Measurements from ENCODE around the gene RAB37.

The RAB37 gene

DNA sequence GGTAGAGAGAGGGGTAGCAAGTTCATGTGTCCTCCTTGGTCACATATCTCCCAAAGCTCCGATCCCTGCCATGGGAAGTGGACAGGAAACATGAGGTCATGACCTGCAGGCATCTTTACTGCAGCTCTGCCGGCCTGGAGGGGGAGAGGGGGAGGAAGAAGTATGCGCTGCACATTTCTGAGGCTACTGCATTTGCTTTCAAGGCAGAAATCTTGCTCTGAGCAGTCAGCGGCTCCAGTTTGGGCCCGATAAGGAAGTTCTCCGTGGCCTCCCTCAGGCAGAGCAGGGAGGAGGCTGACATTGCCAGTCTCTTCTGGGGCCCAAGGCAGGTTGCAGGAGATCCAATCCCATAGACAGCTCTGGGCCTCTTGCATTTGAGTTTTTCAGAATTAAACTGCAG, 9.9 kb downstream of the RAB37 start:
- DNase-seq: no peak

DNA sequence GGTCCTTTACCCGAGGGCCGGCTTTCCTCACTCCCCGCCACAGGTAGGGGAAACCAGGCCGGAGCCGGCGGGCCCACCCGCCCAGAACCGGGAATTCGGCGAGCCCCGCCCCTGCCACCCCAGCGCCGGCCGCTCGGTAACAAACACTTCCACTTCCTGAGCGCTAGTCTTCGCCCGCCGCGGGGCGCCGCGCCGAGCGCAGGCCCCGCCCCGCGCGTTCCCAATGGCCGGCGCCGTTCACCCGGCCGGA, 11.1 kb downstream of the RAB37 start:
- DNase-seq: no peak

DNA sequence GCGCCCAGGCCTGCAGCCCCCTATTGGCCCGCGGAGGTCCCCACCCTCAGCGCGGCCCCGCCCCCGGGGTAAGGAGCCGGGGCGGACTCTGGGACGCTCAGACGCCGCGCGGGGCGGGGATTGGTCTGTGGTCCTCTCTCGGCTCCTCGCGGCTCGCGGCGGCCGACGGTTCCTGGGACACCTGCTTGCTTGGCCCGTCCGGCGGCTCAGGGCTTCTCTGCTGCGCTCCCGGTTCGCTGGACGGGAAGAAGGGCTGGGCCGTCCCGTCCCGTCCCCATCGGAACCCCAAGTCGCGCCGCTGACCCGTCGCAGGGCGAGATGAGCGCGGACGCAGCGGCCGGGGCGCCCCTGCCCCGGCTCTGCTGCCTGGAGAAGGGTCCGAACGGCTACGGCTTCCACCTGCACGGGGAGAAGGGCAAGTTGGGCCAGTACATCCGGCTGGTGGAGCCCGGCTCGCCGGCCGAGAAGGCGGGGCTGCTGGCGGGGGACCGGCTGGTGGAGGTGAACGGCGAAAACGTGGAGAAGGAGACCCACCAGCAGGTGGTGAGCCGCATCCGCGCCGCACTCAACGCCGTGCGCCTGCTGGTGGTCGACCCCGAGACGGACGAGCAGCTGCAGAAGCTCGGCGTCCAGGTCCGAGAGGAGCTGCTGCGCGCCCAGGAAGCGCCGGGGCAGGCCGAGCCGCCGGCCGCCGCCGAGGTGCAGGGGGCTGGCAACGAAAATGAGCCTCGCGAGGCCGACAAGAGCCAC, 11.6 kb downstream of the RAB37 start, which contains the start of gene NHERF1:
NHERF1 (plus strand) TSS at position 100 of the 750 bp plus-strand sequence; CDS start at position 319, 219 bp downstream.
- peak; percentile 92 for DNase-seq

- DNase-seq: no peak
Observed at GRCh38 chr17:74749279-74750038, 12.4 kb downstream of the RAB37 start.

- DNase-seq: no peak
Observed at GRCh38 chr17:74750039-74750326, 12.9 kb downstream of the RAB37 start.

DNA sequence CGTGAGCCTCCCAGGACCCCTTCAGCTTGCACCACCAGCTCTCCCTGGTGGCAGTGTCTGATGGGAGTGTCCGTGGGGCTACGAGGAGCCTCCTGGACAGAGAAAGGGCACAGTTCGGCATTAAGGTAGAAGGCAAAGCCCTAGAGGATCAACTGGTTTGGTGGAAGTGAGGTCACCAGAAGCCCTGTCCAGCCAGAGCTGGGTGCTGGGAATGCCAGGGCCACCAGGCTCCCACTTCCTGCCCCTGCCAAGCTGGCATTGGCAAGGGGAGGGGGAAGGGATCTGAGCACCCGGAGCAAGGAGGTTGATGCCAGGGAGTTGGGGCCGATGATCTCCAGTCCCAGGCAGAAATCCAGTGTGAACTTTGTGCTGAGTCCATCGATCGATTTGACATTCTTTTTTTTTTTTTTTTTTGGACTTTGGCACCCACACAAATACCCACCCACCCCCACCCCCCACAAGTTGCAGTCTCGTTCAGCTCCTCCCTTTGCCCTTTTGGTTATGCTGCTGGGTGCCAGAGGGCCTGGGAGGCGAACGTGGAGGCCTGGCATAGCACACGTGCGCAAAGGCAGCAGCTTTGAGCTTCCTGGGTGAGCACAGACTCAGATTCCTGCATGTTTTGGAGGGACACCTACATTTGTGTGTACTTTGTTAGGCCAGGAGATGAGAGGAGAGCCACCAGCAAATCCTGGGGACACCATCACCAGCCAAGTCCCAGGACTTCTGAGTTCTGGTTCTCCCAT, 13.4 kb downstream of the RAB37 start:
- DNase-seq: no peak

- DNase-seq: no peak
Observed at GRCh38 chr17:74752415-74752814, 15.4 kb downstream of the RAB37 start.

GRCh38 chr17:74752822-74753401, 15.9 kb downstream of the RAB37 start:
- DNase-seq: no peak

GRCh38 chr17:74754832-74755231, 17.8 kb downstream of the RAB37 start:
- no peak for DNase-seq

DNA sequence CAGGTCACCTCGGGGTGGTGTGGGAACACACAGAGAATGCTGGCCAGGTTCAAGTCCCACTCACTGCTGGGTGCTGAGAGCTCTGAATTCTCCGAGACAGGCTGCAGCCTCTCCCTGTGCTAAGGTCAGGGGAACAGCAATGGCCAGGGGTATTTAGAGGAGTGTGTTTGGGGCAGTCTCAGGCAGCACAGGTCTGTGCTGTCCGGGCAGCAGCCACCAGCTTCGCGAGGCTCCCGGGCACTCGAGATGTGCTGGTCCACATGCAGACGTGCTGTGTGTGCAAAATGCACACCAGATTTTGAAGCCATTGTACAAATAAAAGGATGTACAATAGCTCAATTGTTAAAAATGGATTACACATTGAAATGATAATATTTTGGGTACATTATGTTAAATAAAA, 18.5 kb downstream of the RAB37 start:
- no peak for DNase-seq

GRCh38 chr17:74756891-74757290, 19.8 kb downstream of the RAB37 start:
- no peak for DNase-seq

DNA sequence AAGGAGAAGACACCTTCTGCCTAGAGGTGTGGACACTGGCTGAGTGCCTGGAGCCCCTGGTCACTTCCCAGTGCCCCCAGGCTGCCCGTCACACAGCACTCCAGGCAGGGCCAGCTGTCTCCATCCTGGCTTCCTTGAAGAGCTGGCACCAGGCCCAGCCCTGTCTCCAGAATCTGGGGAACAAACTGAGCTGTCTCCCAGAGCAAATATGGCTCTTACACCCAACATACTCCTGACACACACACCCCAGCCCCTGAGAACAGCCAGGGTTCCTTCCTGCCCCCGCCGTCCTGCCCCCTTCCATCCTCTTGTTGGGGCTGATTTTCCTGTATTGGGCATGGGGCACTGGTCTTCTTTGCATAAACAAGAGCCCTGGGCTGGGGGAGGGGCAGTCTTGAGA, 20.4 kb downstream of the RAB37 start:
- peak; percentile 57 for DNase-seq

DNA sequence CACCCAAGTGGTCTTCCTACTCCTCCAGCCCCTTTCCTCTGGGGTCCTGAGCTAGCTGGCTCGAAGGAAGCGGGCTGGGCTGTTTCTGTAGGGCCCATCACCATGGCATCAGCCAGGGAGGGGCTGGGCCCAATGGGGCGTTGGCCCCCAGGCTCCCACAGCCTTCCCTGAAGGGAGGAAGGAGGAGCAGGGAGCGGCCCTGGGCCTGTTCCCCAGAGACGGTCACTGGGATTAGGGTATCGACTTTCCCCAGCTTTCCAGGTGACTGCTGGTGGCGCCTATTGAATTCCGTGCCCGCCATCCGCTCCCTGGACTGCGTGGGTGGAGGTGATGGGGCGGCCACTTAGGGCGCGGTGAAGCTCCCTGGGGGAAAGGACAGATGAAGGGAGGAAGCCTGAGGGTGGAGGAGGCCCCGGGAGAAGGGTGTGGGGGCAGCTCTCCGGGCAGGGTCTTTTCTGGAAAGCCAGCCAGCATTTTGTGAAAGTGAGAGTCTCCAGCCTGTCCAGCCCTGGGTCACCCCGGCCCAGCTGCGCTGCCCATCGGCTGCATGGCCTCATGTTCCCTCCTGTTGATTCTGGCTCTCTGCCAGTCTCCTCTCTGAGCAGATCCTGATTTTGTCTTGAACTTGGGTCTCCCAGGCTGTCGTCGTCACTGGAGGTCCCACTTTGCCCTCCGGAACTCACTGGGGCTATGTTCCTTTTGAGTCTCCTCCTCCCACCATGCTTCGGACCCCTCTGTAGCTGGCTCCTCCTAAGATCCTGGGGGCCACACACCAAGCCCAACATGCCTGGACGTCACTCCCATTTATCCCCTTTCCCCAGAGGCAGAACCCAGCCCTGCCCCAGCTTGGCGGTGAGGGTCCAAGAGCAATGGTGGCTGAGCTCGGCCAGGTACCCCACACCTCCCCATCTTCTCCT, 21.1 kb downstream of the RAB37 start:
- peak; percentile 58 for DNase-seq

- peak; percentile 83 for DNase-seq
Observed at GRCh38 chr17:74758848-74759168, 21.8 kb downstream of the RAB37 start.

GRCh38 chr17:74759243-74759801, 22.3 kb downstream of the RAB37 start:
- DNase-seq: no peak

GRCh38 chr17:74759941-74760340, 22.9 kb downstream of the RAB37 start:
- no peak for DNase-seq

- DNase-seq: peak; percentile 84
Observed at GRCh38 chr17:74760404-74761105, 23.5 kb downstream of the RAB37 start.

GRCh38 chr17:74761419-74761818, 24.4 kb downstream of the RAB37 start:
- no peak for DNase-seq

- DNase-seq: no peak
Observed at GRCh38 chr17:74761931-74762330, 24.9 kb downstream of the RAB37 start.

- no peak for DNase-seq
Observed at GRCh38 chr17:74763565-74764387, 26.7 kb downstream of the RAB37 start.

GRCh38 chr17:74764751-74765286, 27.8 kb downstream of the RAB37 start:
- no peak for DNase-seq
